ENCODE data around the gene FGFBP3.

DNA sequence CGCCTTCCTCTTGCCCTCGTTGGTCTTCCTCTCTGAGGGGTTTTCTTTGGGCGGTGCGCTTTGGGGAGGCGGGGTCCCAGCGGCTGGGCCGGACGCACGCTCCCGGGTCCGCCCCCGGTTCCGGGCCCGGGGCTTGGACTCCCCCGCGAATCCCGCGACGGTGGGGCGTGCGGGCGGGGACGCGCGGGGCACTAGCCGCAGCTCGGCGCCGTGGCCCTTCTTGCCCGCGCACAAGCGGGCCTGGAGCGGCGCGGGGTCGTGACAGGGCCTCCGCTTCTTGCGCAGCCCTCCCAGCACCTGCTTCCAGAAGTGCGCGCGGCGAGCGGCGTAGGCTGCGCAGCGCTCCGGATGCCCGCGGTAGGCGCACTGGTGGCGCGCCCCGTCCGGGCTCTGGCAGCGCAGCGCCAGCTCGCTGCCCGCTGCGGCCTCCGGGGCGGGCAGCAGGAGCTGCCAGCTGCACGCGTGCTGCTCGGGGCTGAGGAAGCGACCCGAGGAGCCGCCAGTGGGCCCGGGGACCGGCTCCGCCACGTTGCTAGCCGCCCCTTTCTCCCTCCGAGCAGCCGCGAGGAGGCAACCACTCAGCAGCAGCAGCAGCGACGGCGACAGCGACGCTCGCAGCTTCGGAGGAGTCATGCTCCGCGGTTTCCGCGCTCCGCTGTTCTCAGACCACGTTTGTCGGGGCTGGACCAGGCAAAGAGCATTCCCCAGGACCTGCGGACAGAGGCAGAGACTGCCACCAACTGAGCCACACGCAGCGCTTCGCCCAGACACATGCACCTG, 759 bp downstream of the FGFBP3 start:
- TF ChIP-seq, protein P1, sequence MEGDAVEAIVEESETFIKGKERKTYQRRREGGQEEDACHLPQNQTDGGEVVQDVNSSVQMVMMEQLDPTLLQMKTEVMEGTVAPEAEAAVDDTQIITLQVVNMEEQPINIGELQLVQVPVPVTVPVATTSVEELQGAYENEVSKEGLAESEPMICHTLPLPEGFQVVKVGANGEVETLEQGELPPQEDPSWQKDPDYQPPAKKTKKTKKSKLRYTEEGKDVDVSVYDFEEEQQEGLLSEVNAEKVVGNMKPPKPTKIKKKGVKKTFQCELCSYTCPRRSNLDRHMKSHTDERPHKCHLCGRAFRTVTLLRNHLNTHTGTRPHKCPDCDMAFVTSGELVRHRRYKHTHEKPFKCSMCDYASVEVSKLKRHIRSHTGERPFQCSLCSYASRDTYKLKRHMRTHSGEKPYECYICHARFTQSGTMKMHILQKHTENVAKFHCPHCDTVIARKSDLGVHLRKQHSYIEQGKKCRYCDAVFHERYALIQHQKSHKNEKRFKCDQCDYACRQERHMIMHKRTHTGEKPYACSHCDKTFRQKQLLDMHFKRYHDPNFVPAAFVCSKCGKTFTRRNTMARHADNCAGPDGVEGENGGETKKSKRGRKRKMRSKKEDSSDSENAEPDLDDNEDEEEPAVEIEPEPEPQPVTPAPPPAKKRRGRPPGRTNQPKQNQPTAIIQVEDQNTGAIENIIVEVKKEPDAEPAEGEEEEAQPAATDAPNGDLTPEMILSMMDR (IDR thresholded peaks at IDR 0.05), result peak; percentile 11 to 44 (median 28)
- TF ChIP-seq POLR2A (IDR thresholded peaks at IDR 0.05; ENCODE audit: low read depth) (no peak), POLR2AphosphoS5 (IDR thresholded peaks at IDR 0.05) (peak in 1 of 2 donors; percentile 15)

Measured in esophagus muscularis mucosa (tissue), 3 donors.